Neuronal stem cell (in vitro differentiated cells): ENCODE data around the gene PDZD2.

Source experiments
- DNase-seq: peaks from one replicate; pipeline ENCODE4 v3.0.0-alpha.2; 2013; ENCODE audit warnings: low spot score
- H2AFZ ChIP-seq: one replicate; pipeline ENCODE4 v1.6.1; 2013; ENCODE audit warnings: mild to moderate bottlenecking, low read length, inconsistent platforms
- H2AK5ac ChIP-seq: 2 replicates; pipeline ENCODE4 v1.6.1; 2013; ENCODE audit warnings: low read depth, mild to moderate bottlenecking, inconsistent platforms, low read length, moderate library complexity, mixed read lengths
- H2BK120ac ChIP-seq: 2 replicates; pipeline ENCODE4 v1.6.1; 2013; ENCODE audit warnings: low read depth, mild to moderate bottlenecking, inconsistent platforms, low read length, moderate library complexity, mixed read lengths
- H2BK12ac ChIP-seq: one replicate; pipeline ENCODE4 v1.6.1; 2013; ENCODE audit warnings: low read length, inconsistent platforms
- H2BK15ac ChIP-seq: 2 replicates; pipeline ENCODE4 v1.6.1; 2013; ENCODE audit warnings: mild to moderate bottlenecking, low read length, inconsistent platforms, mixed read lengths
- H2BK5ac ChIP-seq: one replicate; pipeline ENCODE4 v1.6.1; 2013; ENCODE audit warnings: inconsistent platforms, mild to moderate bottlenecking, low read length, moderate library complexity
- H3K14ac ChIP-seq: one replicate; pipeline ENCODE4 v1.6.1; 2013; ENCODE audit warnings: low read length, inconsistent platforms
- H3K18ac ChIP-seq: 2 replicates; pipeline ENCODE4 v1.6.1; 2013; ENCODE audit warnings: low read length, inconsistent platforms
- H3K23ac ChIP-seq: 2 replicates; pipeline ENCODE4 v1.6.1; 2013; ENCODE audit warnings: low read depth, mild to moderate bottlenecking, mixed read lengths, low read length, inconsistent platforms; ENCODE audit not compliant: poor library complexity
- H3K27ac ChIP-seq: replicated peaks from 3 replicates; pipeline ENCODE4 v1.5.1; 2013; ENCODE audit warnings: low read length, inconsistent platforms
- H3K27me3 ChIP-seq, 3 experiments: 2 replicates each; pipeline ENCODE4 v1.6.1; 2013; ENCODE audit warnings: low read length in 3 of 3, mild to moderate bottlenecking in 2 of 3, inconsistent platforms in 1 of 3, low read depth in 1 of 3, mixed read lengths in 1 of 3, moderate library complexity in 1 of 3; ENCODE audit not compliant: control insufficient read depth in 3 of 3, insufficient read depth in 3 of 3
- H3K36me3 ChIP-seq, 2 donors: replicated peaks in 1 of 2; 2 replicates each; pipeline ENCODE4 v1.6.1; 2013; ENCODE audit warnings: low read length in 2 of 2; ENCODE audit not compliant: control insufficient read depth in 2 of 2, insufficient read depth in 2 of 2
- H3K4ac ChIP-seq: 2 replicates; pipeline ENCODE4 v1.6.1; 2013; ENCODE audit warnings: inconsistent platforms, mild to moderate bottlenecking, low read length, moderate library complexity
- H3K4me1 ChIP-seq, 2 donors: 1 replicate in 1 of 2; 2 replicates in 1 of 2; pipeline ENCODE4 v1.6.1; 2013; ENCODE audit warnings: low read length in 2 of 2, low read depth in 1 of 2; ENCODE audit not compliant: control insufficient read depth in 2 of 2, insufficient read depth in 1 of 2
- H3K4me2 ChIP-seq: one replicate; pipeline ENCODE4 v1.6.1; 2013; ENCODE audit warnings: mild to moderate bottlenecking, low read length, inconsistent platforms; ENCODE audit not compliant: insufficient read depth, poor library complexity, severe bottlenecking
- H3K4me3 ChIP-seq, 2 donors: 2 replicates each; pipeline ENCODE4 v1.5.1; 2013; ENCODE audit warnings: low read length in 2 of 2, mild to moderate bottlenecking in 2 of 2, inconsistent platforms in 1 of 2, moderate library complexity in 1 of 2
- H3K79me1 ChIP-seq: one replicate; pipeline ENCODE4 v1.6.1; 2013; ENCODE audit warnings: low read depth, mild to moderate bottlenecking, inconsistent platforms, low read length, moderate library complexity
- H3K9ac ChIP-seq: one replicate; pipeline ENCODE4 v1.6.1; 2013; ENCODE audit warnings: mild to moderate bottlenecking, low read depth, low read length, inconsistent platforms; ENCODE audit not compliant: poor library complexity
- H3K9me3 ChIP-seq, 2 donors: replicated peaks in 1 of 2; 2 replicates each; pipeline versions ENCODE3 to v1.6.1; 2013; ENCODE audit warnings: low read length in 2 of 2, mild to moderate bottlenecking in 2 of 2, inconsistent platforms in 1 of 2, low read depth in 1 of 2, mixed read lengths in 1 of 2, moderate library complexity in 1 of 2; ENCODE audit not compliant: control insufficient read depth in 2 of 2, insufficient read depth in 1 of 2
- H4K8ac ChIP-seq: one replicate; pipeline ENCODE4 v1.6.1; 2013; ENCODE audit warnings: low read depth, mild to moderate bottlenecking, inconsistent platforms, low read length, moderate library complexity
- H4K91ac ChIP-seq: one replicate; pipeline ENCODE4 v1.6.1; 2013; ENCODE audit warnings: low read length, low read depth, mild to moderate bottlenecking, inconsistent platforms; ENCODE audit not compliant: poor library complexity
- WGBS, 2 donors: extraction: QIAGEN DNeasy Blood & Tissue Kit; methylation state at CpG; one replicate each; pipeline ENCODE4 v1.1.7; 2013; ENCODE audit warnings: missing lambda C conversion rate in 2 of 2, mixed read lengths in 1 of 2; ENCODE audit not compliant: insufficient read length in 2 of 2, insufficient replicate concordance in 1 of 2; ENCODE audit errors: extremely low coverage in 2 of 2; 5-methylcytosine and 5-hydroxymethylcytosine counted together

Gene PDZD2

DNA sequence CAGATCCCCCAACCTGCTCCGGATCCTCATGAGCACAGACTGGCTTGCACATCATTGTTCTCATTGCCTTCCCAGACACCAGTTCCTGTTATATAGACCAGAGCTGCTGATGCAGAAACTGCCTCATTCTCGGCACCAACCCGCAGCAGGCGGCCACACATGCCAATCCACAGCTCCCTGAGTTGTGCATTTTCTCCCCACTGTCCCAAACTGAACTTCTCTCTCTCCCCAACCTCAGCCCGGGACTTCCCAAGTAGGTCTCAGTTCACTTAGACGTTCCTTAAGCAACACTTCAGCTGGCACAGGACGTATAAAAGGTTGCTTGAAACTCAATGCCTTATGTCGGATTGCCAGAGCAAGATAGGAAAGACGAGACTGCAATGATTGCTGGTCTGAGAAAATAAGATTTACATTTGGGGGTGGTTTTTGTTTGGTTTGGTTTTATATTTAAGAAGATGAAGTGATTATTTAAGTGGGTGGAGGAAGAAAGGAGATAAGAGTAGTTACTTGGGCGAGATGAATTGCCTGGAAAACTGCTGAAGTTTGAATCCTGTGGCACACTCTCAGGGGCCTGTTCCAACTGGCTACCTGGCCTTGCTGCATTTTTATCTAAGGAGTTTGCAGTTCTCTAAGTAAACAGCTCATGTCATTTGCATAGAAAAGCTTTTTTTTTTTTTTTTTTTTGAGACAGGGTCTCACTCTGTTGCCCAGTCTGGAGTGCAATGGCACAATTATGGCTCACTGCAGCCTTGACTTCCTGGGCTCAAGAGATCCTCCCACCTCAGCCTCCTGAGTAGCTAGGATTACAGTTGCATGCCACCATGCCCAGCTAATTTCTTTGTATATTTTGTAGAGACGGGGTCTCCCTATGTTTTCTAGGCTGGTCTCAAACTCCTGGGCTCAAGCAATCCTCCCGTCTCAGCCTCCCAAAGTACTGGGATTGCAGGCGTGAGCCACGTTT, 379.8 kb downstream of the PDZD2 start:
- H3K14ac ChIP-seq: no peak overlapping the region
- H3K4ac ChIP-seq: no peak overlapping the region
- peak overlapping the region; percentile 84 for H2AFZ ChIP-seq
- H2BK12ac ChIP-seq: no peak overlapping the region
- H3K36me3 ChIP-seq: no peaks in the 10 kb centered on the region
- no peak overlapping the region for H3K18ac ChIP-seq
- H3K4me3 ChIP-seq: no peak overlapping the region
- no peak for DNase-seq
- no peak overlapping the region for H4K8ac ChIP-seq
- peaks cover 18 to 20% of the 10 kb centered on the region in 2 donors for H3K4me1 ChIP-seq
- no peak overlapping the region for H2BK5ac ChIP-seq
- H3K27me3 ChIP-seq: no peaks in the 10 kb centered on the region
- no peaks in the 10 kb centered on the region for H3K79me1 ChIP-seq
- no peak overlapping the region for H2BK15ac ChIP-seq
- no peak overlapping the region for H2BK120ac ChIP-seq
- no peaks in the 10 kb centered on the region for H3K9me3 ChIP-seq
- 100% methylated on average over 1 of the region's 14 CpGs; no CpG with 5 or more reads in 1 of the 2 donors for WGBS, 2 donors
- no peak overlapping the region for H3K9ac ChIP-seq
- H4K91ac ChIP-seq: no peak overlapping the region
- no peak overlapping the region for H3K27ac ChIP-seq
- H3K4me2 ChIP-seq: no peak overlapping the region
- no peak overlapping the region for H3K23ac ChIP-seq
- H2AK5ac ChIP-seq: no peak overlapping the region

DNA sequence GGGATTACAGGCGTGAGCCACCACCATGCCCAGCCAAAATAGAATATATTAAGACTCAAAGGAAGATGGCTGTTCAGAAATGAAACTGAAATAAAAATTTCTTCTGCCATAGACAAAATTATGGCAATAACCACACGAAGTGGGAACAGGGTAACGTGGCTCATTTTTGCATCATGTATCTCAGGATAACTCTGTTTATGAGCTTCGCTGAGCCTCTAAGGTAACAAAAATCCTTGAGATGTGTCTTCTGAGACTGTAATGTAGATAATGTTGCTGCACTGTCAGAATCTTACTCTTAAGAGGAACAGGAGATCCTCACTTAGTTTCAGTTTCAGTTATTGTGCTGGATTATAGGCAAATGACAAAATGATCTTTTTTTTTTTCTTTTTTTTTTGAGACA, 381.3 kb downstream of the PDZD2 start:
- no peak overlapping the region for H2AK5ac ChIP-seq
- H2BK15ac ChIP-seq: no peak overlapping the region
- H2BK5ac ChIP-seq: no peak overlapping the region
- H4K91ac ChIP-seq: no peak overlapping the region
- H3K9me3 ChIP-seq: no peaks in the 10 kb centered on the region
- no CpG with 5 or more reads among the region's 4 CpGs for WGBS, 2 donors
- H2BK12ac ChIP-seq: no peak overlapping the region
- H3K14ac ChIP-seq: no peak overlapping the region
- H2BK120ac ChIP-seq: no peak overlapping the region
- no peak overlapping the region for H3K4me2 ChIP-seq
- H3K36me3 ChIP-seq: no peaks in the 10 kb centered on the region
- peaks cover 13 to 18% of the 10 kb centered on the region in 2 donors for H3K4me1 ChIP-seq
- no peak overlapping the region for H3K4ac ChIP-seq
- no peak overlapping the region for H4K8ac ChIP-seq
- no peak for DNase-seq
- H3K79me1 ChIP-seq: no peaks in the 10 kb centered on the region
- H3K27ac ChIP-seq: no peak overlapping the region
- no peak overlapping the region for H3K9ac ChIP-seq
- H3K18ac ChIP-seq: no peak overlapping the region
- H3K4me3 ChIP-seq: no peak overlapping the region
- H3K27me3 ChIP-seq: no peaks in the 10 kb centered on the region
- H2AFZ ChIP-seq: no peak overlapping the region
- H3K23ac ChIP-seq: no peak overlapping the region

DNA sequence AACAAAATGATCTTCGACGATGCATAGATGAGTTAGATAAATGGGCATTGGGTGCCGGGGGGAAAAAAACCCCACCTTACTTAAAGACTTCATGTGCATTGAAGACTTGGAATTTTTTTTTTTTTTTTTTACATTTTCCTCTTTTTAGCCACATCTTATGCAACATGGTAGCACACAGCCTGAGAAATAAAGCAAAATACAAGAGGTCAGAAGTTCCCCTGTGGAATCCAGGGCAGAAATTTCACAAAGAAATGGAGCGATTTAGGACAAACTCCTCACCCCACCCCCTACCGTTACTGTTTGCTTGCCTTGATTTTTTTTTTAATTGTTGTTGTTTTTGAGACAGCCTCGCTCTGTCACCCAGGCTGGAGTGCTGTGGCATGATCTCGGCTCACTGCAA, 382.0 kb downstream of the PDZD2 start:
- Histone ChIP-seq H3K27me3 (no peaks in the 10 kb centered on the region), H3K4me2 (no peak overlapping the region), H4K91ac (no peak overlapping the region), H4K8ac (no peak overlapping the region), H3K36me3 (no peaks in the 10 kb centered on the region), H2BK15ac (no peak overlapping the region), H3K18ac (no peak overlapping the region), H3K14ac (no peak overlapping the region), H3K4ac (no peak overlapping the region), H3K4me3 (no peak overlapping the region), H3K9me3 (no peaks in the 10 kb centered on the region), H3K4me1 (peaks cover 13 to 18% of the 10 kb centered on the region in 2 donors), H2BK12ac (no peak overlapping the region), H3K9ac (no peak overlapping the region), H3K79me1 (no peaks in the 10 kb centered on the region), H3K23ac (no peak overlapping the region), H2AFZ (no peak overlapping the region), H2BK120ac (no peak overlapping the region), H3K27ac (no peak overlapping the region), H2AK5ac (no peak overlapping the region), H2BK5ac (no peak overlapping the region)
- no CpG with 5 or more reads among the region's 7 CpGs for WGBS, 2 donors
- DNase-seq: no peak

DNA sequence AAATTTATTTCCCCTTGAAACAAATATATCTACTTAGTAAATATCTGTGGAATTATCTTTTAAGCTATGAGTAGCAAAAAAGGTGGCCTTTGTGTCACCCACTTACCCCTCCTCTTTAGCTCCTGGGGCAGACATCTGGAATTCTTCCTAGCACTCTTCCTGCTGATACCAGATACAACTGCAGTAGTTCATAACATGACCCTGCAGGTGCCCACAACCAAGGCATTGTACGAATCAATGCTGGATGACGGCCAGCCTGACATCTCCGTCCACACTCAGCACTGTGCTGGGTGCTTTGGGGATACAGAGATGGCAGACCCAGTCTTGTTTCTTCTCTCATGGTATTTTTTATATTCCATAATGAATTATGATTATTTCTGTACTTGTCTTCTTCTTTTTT, 382.8 kb downstream of the PDZD2 start:
- DNase-seq: no peak
- Histone ChIP-seq H3K9me3 (no peaks in the 10 kb centered on the region), H3K18ac (no peak overlapping the region), H2BK15ac (no peak overlapping the region), H2AFZ (no peak overlapping the region), H2BK12ac (no peak overlapping the region), H2AK5ac (no peak overlapping the region), H2BK120ac (no peak overlapping the region), H4K8ac (no peak overlapping the region), H3K79me1 (no peaks in the 10 kb centered on the region), H3K4ac (no peak overlapping the region), H3K14ac (no peak overlapping the region), H3K4me3 (no peak overlapping the region), H3K4me1 (peaks cover 13 to 15% of the 10 kb centered on the region in 2 donors), H3K27ac (no peak overlapping the region), H3K4me2 (no peak overlapping the region), H4K91ac (no peak overlapping the region), H2BK5ac (no peak overlapping the region), H3K23ac (no peak overlapping the region), H3K36me3 (no peaks in the 10 kb centered on the region), H3K27me3 (no peaks in the 10 kb centered on the region), H3K9ac (no peak overlapping the region)
- no CpG with 5 or more reads among the region's 3 CpGs for WGBS, 2 donors
